ENCODE data around the gene TTC27.

DNA sequence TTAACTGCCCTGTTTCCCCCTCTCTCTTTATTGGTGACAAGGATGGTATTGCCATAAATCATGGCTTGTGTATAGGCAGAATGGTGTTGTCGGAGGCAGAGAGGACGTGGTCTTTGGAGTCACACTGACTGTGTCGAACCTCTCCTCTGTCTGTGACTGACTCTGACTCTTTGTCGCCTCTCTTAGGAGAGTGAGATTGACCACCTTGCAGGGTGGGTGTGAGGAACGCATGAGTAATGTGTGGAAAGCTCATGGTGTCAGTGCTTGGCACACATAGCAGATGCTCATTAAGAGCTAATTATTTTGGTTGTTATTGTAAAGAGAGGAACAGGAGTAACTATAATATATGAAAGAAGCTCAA lies 145.6 kb downstream of the TTC27 start:
- TF ChIP-seq, protein P1, sequence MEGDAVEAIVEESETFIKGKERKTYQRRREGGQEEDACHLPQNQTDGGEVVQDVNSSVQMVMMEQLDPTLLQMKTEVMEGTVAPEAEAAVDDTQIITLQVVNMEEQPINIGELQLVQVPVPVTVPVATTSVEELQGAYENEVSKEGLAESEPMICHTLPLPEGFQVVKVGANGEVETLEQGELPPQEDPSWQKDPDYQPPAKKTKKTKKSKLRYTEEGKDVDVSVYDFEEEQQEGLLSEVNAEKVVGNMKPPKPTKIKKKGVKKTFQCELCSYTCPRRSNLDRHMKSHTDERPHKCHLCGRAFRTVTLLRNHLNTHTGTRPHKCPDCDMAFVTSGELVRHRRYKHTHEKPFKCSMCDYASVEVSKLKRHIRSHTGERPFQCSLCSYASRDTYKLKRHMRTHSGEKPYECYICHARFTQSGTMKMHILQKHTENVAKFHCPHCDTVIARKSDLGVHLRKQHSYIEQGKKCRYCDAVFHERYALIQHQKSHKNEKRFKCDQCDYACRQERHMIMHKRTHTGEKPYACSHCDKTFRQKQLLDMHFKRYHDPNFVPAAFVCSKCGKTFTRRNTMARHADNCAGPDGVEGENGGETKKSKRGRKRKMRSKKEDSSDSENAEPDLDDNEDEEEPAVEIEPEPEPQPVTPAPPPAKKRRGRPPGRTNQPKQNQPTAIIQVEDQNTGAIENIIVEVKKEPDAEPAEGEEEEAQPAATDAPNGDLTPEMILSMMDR (IDR thresholded peaks at IDR 0.05), result no peak
- TF ChIP-seq ZFX (IDR thresholded peaks at IDR 0.05; ENCODE audit: borderline replicate concordance), result no peak

Measured in 22Rv1 (cell line).